ENCODE results near the gene CUTC. TPM values are rescaled to one million over a fixed set of nuclear protein-coding genes. Genes with fewer than 3 reads are reported as not detected.

The CUTC gene
- polyA plus RNA-seq, 1 experiment: 10.7 TPM

- Histone ChIP-seq H3K4me3 (ENCODE audit: low read depth, low read length) (no peak overlapping the region), H3K27me3 (ENCODE audit: control insufficient read depth, insufficient read depth, low read length) (no peaks in the 10 kb centered on the region), H3K36me3 (ENCODE audit: control insufficient read depth, insufficient read depth, low read length) (no peaks in the 10 kb centered on the region)
- POLR2A ChIA-PET: no interaction called here
- CTCF ChIA-PET: no interaction called here
- TF ChIP-seq, protein P1, sequence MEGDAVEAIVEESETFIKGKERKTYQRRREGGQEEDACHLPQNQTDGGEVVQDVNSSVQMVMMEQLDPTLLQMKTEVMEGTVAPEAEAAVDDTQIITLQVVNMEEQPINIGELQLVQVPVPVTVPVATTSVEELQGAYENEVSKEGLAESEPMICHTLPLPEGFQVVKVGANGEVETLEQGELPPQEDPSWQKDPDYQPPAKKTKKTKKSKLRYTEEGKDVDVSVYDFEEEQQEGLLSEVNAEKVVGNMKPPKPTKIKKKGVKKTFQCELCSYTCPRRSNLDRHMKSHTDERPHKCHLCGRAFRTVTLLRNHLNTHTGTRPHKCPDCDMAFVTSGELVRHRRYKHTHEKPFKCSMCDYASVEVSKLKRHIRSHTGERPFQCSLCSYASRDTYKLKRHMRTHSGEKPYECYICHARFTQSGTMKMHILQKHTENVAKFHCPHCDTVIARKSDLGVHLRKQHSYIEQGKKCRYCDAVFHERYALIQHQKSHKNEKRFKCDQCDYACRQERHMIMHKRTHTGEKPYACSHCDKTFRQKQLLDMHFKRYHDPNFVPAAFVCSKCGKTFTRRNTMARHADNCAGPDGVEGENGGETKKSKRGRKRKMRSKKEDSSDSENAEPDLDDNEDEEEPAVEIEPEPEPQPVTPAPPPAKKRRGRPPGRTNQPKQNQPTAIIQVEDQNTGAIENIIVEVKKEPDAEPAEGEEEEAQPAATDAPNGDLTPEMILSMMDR (IDR thresholded peaks at IDR 0.05; ENCODE audit: insufficient read depth, low read depth, low read length): no peak
- no peak for DNase-seq (ENCODE audit: low read depth)
These were observed 72.4 kb downstream of the CUTC start for GRCh38 chr10:99804471-99804870.

- no peaks in the 10 kb centered on the region for H3K27me3 ChIP-seq (ENCODE audit: control insufficient read depth, insufficient read depth, low read length)
- no peak overlapping the region for H3K4me3 ChIP-seq (ENCODE audit: low read depth, low read length)
- no peak for DNase-seq (ENCODE audit: low read depth)
- H3K36me3 ChIP-seq (ENCODE audit: control insufficient read depth, insufficient read depth, low read length): no peaks in the 10 kb centered on the region
- TF ChIP-seq, protein P1 (IDR thresholded peaks at IDR 0.05; ENCODE audit: insufficient read depth, low read depth, low read length): no peak
- ChIA-PET CTCF (no interaction called here), POLR2A (no interaction called here)
These were observed 73.2 kb downstream of the CUTC start for GRCh38 chr10:99805190-99805589.

Other genes starting within 250 kb of the CUTC start
- not detected in 2 replicates for gene NKX2-3, start 199.3 kb upstream of the CUTC start, polyA plus RNA-seq (2011; rRNA removed)
- 33.7 and 38.9 TPM in 2 replicates for gene SLC25A28, start 111.8 kb upstream of the CUTC start, polyA plus RNA-seq (2011; rRNA removed)
- gene ENTPD7, start 72.7 kb upstream of the CUTC start, polyA plus RNA-seq (2011; rRNA removed): 13.6 and 16.4 TPM in 2 replicates
- gene COX15, start 107 bp upstream of the CUTC start, polyA plus RNA-seq (2011; rRNA removed): 16.3 and 19.3 TPM in 2 replicates
- gene ABCC2, start 50.4 kb downstream of the CUTC start, polyA plus RNA-seq (2011; rRNA removed): 0.23 and 0.25 TPM in 2 replicates